HL-60 (cell line): ENCODE results near the gene MLLT6.

Source experiments
- DNase-seq, 2 experiments: peaks; one replicate each; pipeline ENCODE4 v3.0.0-alpha.2; 2010 to 2020; ENCODE audit warnings: low read depth in 1 of 2, low spot score in 1 of 2
- H3K27ac ChIP-seq: fragments of 250-450 bp; sonication (Bioruptor Pico); replicated peaks from 2 replicates; pipeline ENCODE4 v1.5.1; 2020; ENCODE audit warnings: mild to moderate bottlenecking, moderate library complexity
- H3K27me3 ChIP-seq: fragments of 250-450 bp; sonication (Bioruptor Pico); 2 replicates; pipeline ENCODE4 v1.5.1; 2021; ENCODE audit warnings: mild to moderate bottlenecking, moderate library complexity; ENCODE audit not compliant: insufficient read depth, poor library complexity, severe bottlenecking
- H3K4me3 ChIP-seq: replicated peaks from 2 replicates; pipeline ENCODE4 v1.5.1; 2011; ENCODE audit warnings: mild to moderate bottlenecking, control low read depth, low read length; ENCODE audit not compliant: insufficient read depth
- GABPA ChIP-seq: IDR thresholded peaks from 2 replicates; pipeline ENCODE4 v1.6.1; 2012; ENCODE audit warnings: low read depth
- POLR2AphosphoS5 ChIP-seq: IDR thresholded peaks from 2 replicates; pipeline ENCODE4 v1.6.1; 2012; ENCODE audit warnings: low read depth
- SPI1 ChIP-seq: IDR thresholded peaks from 2 replicates; pipeline ENCODE4 v1.6.1; 2012; ENCODE audit warnings: low read depth, mild to moderate bottlenecking, borderline replicate concordance
- TF ChIP-seq, protein P1 (sequence below): IDR thresholded peaks from 2 replicates; pipeline ENCODE4 v1.6.1; 2012; ENCODE audit warnings: low read depth; ENCODE audit not compliant: insufficient replicate concordance
- TF ChIP-seq, protein P2 (sequence below): IDR thresholded peaks from one replicate; pipeline ENCODE4 v1.5.1; 2011; ENCODE audit warnings: low read length, control low read depth, inconsistent platforms; ENCODE audit not compliant: insufficient read depth

Gene MLLT6

DNA sequence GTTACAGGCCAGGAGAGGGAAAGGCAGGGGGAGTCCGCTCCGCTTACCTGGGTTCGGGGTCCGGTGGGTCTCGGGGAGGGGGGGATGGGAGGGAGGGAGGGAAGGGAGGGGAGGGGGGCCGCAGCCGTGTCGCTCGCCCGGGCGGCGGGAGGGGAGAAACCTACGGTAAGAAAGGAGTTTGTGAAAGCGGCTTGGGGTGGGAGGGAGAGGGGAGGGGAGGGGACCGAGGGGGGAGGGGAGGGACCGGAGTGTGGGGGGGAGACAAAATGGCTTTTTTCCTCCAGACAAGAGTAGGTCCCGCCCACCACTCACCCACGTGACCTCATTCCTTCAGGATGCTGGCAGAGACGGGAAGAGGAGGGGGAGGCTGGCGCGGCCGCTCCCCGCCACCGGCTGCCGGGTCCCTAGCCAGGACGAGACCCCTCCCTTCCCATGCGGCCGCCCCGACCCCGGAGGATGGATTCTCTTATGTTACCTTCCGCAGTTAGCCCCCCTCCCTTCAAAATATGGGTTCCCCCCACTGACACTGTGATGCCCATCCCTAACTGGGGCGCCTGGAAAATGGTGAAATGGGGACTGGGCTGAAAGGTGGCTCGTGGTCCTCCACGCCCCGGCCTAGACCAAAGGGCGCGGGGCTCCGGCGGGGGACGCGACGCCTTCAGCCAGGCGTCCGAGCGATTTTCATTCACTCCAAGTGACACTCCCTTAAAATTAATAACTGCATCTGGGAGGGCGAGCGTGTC, 43.2 kb downstream of the MLLT6 start, which contains the start of gene PCGF2:
TSS of gene PCGF2 (minus strand) at position 188 of the 743 bp plus-strand sequence. CDS start 7,934 bp downstream, outside the sequence.
- no peak for TF ChIP-seq SPI1
- TF ChIP-seq POLR2AphosphoS5 = no peak
- no peak for TF ChIP-seq GABPA
- TF ChIP-seq, protein P1, sequence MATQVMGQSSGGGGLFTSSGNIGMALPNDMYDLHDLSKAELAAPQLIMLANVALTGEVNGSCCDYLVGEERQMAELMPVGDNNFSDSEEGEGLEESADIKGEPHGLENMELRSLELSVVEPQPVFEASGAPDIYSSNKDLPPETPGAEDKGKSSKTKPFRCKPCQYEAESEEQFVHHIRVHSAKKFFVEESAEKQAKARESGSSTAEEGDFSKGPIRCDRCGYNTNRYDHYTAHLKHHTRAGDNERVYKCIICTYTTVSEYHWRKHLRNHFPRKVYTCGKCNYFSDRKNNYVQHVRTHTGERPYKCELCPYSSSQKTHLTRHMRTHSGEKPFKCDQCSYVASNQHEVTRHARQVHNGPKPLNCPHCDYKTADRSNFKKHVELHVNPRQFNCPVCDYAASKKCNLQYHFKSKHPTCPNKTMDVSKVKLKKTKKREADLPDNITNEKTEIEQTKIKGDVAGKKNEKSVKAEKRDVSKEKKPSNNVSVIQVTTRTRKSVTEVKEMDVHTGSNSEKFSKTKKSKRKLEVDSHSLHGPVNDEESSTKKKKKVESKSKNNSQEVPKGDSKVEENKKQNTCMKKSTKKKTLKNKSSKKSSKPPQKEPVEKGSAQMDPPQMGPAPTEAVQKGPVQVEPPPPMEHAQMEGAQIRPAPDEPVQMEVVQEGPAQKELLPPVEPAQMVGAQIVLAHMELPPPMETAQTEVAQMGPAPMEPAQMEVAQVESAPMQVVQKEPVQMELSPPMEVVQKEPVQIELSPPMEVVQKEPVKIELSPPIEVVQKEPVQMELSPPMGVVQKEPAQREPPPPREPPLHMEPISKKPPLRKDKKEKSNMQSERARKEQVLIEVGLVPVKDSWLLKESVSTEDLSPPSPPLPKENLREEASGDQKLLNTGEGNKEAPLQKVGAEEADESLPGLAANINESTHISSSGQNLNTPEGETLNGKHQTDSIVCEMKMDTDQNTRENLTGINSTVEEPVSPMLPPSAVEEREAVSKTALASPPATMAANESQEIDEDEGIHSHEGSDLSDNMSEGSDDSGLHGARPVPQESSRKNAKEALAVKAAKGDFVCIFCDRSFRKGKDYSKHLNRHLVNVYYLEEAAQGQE = no peak
- TF ChIP-seq, protein P2, sequence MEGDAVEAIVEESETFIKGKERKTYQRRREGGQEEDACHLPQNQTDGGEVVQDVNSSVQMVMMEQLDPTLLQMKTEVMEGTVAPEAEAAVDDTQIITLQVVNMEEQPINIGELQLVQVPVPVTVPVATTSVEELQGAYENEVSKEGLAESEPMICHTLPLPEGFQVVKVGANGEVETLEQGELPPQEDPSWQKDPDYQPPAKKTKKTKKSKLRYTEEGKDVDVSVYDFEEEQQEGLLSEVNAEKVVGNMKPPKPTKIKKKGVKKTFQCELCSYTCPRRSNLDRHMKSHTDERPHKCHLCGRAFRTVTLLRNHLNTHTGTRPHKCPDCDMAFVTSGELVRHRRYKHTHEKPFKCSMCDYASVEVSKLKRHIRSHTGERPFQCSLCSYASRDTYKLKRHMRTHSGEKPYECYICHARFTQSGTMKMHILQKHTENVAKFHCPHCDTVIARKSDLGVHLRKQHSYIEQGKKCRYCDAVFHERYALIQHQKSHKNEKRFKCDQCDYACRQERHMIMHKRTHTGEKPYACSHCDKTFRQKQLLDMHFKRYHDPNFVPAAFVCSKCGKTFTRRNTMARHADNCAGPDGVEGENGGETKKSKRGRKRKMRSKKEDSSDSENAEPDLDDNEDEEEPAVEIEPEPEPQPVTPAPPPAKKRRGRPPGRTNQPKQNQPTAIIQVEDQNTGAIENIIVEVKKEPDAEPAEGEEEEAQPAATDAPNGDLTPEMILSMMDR = no peak
- DNase-seq = peak in 1 of 2 experiments; percentile 45
- Histone ChIP-seq H3K27ac (no peak within 1 kb of the TSS), H3K4me3 (peak within 1 kb of the TSS; percentile 52), H3K27me3 (peaks cover 45% of the 10 kb centered on the region)

DNA sequence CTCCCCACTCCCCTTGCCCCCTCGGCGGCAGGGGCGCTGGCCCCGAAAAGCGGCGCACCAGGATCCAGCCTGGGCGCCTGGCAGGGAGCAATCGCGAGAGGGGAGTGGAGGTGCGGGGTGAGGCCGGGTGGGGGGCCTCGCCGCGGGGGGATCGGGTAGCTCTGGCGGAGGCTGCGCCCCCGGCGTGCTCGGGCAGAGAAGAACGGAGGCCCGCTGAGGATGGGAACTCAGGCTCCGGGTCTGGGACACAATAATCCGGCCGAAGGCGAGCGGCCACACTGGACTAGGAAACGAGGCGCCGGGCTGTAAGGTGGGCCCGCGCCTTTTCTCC, 43.8 kb downstream of the MLLT6 start:
- no peak for DNase-seq
- no peak for TF ChIP-seq POLR2AphosphoS5
- TF ChIP-seq SPI1 = no peak
- TF ChIP-seq GABPA = no peak
- TF ChIP-seq, protein P1 = no peak
- TF ChIP-seq, protein P2 = no peak
- Histone ChIP-seq H3K4me3 (peak overlapping the region; percentile 52), H3K27me3 (peaks cover 45% of the 10 kb centered on the region), H3K27ac (no peak overlapping the region)

DNA sequence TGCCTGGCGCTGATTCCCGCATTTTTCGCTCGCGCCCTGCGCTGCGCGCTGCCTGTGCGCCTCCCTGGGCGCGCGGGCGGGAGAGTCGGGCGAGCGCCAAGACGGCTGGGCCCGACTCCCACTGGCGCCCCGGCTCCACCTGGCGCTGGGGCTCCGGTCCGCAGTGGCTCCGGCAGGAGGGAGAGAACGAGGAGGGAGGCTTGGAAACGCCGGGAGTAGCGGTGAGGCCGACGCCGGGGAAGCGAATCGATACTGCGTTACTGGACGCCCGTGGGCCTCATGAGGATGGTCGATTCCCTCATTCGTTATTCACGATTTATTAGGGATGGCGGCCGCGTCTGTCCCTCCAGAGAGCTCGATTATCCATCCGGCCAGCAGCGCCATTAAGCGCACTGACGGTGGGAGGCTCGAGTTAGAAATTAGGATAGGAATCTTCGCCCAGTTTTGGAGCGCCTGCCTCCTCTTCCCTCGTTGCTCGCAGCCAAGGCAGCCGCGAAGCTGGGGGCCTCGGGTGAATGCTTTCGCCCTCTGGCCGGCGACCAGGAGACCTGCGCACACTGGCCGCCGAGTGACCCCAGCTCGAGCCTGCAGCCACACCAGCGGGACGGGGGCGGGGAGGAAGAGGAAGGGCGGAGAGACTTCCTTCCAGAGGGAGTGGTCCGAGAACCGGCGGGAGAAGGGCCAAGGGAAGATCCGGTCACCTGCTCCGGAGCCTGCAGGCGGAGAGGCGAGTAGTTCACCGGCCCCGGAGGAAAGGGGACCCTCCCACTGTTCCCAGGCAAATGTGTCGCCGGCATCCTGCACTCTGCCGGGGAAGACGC, 44.4 kb downstream of the MLLT6 start:
- Histone ChIP-seq H3K4me3 (peak overlapping the region; percentile 52), H3K27ac (no peak overlapping the region), H3K27me3 (peaks cover 45% of the 10 kb centered on the region)
- no peak for TF ChIP-seq GABPA
- peak; percentile 45; the same call in 1 of the 2 replicates for TF ChIP-seq SPI1
- peak; percentile 31 to 66 for DNase-seq

DNA sequence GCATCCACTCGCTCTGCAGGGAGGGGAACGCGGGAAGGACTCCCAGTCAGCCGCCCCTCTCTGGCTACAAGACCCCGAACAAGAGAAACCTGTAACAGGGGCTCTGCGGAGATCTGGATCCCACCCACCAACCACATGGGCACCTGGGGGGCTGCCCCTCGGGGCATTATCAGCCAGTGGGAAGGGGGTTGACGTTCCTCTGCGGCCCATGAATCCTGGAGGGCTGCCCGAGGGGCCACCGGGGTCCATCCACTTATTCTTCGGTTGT, 44.9 kb downstream of the MLLT6 start:
- H3K27me3 ChIP-seq = peaks cover 42% of the 10 kb centered on the region
- no peak overlapping the region for H3K27ac ChIP-seq
- H3K4me3 ChIP-seq = peak overlapping the region; percentile 52
- TF ChIP-seq SPI1 = no peak
- no peak for TF ChIP-seq GABPA
- TF ChIP-seq, protein P1 = no peak
- TF ChIP-seq, protein P2 = no peak
- no peak for TF ChIP-seq POLR2AphosphoS5
- no peak for DNase-seq
